HEK293T (cell line): ENCODE data around the gene SCARB1.
A peak's percentile ranks its signal among the peaks of the same experiment; 100 is the strongest.

Experiments
- CTCF ChIA-PET: fragments of 350-600 bp; formaldehyde crosslinking; extraction: SDS; loops from one replicate; lab custom pipeline; 2021; ENCODE audit warnings: antibody characterized with exemption, inconsistent platforms; lab: Yijun Ruan, JAX
- POLR2A ChIA-PET: fragments of 350-600 bp; formaldehyde crosslinking; extraction: SDS; loops from one replicate; lab custom pipeline; 2020; ENCODE audit warnings: antibody characterized with exemption, inconsistent platforms; lab: Yijun Ruan, JAX
- DNase-seq: peaks from one replicate; pipeline ENCODE4 v3.0.0; 2012; ENCODE audit warnings: mixed read lengths; ENCODE audit errors: extremely low spot score
- ARNT ChIP-seq: fragments of 450-650 bp; IDR thresholded peaks from 2 replicates; pipeline ENCODE4 v1.6.1; 2017; ENCODE audit warnings: mild to moderate bottlenecking
- BHLHE40 ChIP-seq: fragments of 450-650 bp; IDR thresholded peaks from 2 replicates; pipeline ENCODE4 v1.6.1; 2016; ENCODE audit warnings: mild to moderate bottlenecking, moderate library complexity, borderline replicate concordance
- CTBP1 ChIP-seq: fragments of 450-650 bp; IDR thresholded peaks from 2 replicates; pipeline ENCODE4 v1.6.1; 2016; ENCODE audit warnings: borderline replicate concordance
- ELF4 ChIP-seq: fragments of 450-650 bp; IDR thresholded peaks from 2 replicates; pipeline ENCODE4 v1.6.1; 2017; ENCODE audit warnings: antibody characterized with exemption
- FOXA1 ChIP-seq: fragments of 450-650 bp; IDR thresholded peaks from 2 replicates; pipeline ENCODE4 v1.6.1; 2016; ENCODE audit warnings: mild to moderate bottlenecking
- FOXK2 ChIP-seq: fragments of 450-650 bp; IDR thresholded peaks from 2 replicates; pipeline ENCODE4 v1.6.1; 2016; ENCODE audit warnings: mild to moderate bottlenecking
- FOXM1 ChIP-seq: fragments of 450-650 bp; IDR thresholded peaks from 2 replicates; pipeline ENCODE4 v1.6.1; 2017; ENCODE audit warnings: mild to moderate bottlenecking, borderline replicate concordance
- HDGF ChIP-seq: fragments of 450-650 bp; IDR thresholded peaks from 2 replicates; pipeline ENCODE4 v1.6.1; 2017; ENCODE audit warnings: antibody characterized with exemption, borderline replicate concordance
- L3MBTL2 ChIP-seq: fragments of 450-650 bp; conservative IDR thresholded peaks from 2 replicates; pipeline ENCODE4 v1.6.1; 2016; ENCODE audit warnings: mild to moderate bottlenecking
- LEF1 ChIP-seq: fragments of 450-650 bp; IDR thresholded peaks from 2 replicates; pipeline ENCODE4 v1.6.1; 2017; ENCODE audit warnings: mild to moderate bottlenecking, borderline replicate concordance
- NFRKB ChIP-seq: fragments of 450-650 bp; IDR thresholded peaks from 2 replicates; pipeline ENCODE4 v1.6.1; 2016; ENCODE audit warnings: mild to moderate bottlenecking, moderate library complexity
- TARDBP ChIP-seq: fragments of 450-650 bp; IDR thresholded peaks from 2 replicates; pipeline ENCODE4 v1.6.1; 2016
- ZNF384 ChIP-seq: fragments of 450-650 bp; IDR thresholded peaks from 2 replicates; pipeline ENCODE4 v1.6.1; 2016
- TF ChIP-seq, protein P1 (sequence below): fragments of 450-650 bp; IDR thresholded peaks from 2 replicates; pipeline ENCODE4 v1.6.1; 2016

Gene SCARB1

GRCh38 chr12:124765581-124766489, 97.8 kb downstream of the SCARB1 start:
- TF ChIP-seq CTBP1 (no peak), ZNF384 (no peak), BHLHE40 (no peak)
- DNase-seq = no peak
- ChIA-PET CTCF (interaction anchor here (0.6 to 1.1 kb wide), 4 partner anchors 67 to 419 kb away, joined by 3 to 5 read pairs (median 4); no protein-coding TSS in a partner anchor), POLR2A (no interaction called here)

DNA sequence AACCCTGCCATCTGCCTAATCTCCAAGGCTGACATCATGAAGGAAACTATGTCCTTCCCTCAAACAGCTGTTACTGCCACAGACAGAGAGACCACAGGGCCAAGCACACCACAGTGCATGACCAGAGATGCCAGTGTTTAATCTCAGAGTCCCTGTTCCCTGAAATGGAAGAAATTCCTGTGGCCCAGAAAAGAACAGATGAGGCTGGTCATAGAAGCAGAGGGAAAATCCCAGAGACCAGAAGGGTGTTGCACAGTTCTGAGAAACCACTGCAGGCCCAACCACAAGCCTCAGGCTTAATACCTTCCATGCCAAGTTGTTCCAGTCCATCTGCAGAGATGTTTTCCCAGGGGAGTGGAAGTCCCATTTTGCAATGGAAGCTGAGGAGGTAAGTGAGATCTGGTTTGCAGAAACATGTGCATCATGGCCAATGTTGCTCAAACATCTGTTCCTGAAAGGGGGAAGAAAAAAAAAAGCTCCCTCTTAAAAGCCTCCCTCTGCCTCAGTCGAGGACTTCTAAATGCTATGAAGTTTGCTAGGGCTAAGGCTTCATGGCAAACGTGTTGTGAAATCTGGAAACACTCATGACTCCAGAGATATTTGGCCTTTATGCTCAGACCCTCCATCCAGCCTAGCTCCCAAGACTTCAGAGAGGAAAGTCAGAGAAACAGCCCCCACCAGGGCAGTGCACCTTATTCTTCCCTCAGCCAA, 98.6 kb downstream of the SCARB1 start:
- TF ChIP-seq FOXA1 = no peak
- TF ChIP-seq, protein P1, sequence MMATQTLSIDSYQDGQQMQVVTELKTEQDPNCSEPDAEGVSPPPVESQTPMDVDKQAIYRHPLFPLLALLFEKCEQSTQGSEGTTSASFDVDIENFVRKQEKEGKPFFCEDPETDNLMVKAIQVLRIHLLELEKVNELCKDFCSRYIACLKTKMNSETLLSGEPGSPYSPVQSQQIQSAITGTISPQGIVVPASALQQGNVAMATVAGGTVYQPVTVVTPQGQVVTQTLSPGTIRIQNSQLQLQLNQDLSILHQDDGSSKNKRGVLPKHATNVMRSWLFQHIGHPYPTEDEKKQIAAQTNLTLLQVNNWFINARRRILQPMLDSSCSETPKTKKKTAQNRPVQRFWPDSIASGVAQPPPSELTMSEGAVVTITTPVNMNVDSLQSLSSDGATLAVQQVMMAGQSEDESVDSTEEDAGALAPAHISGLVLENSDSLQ = no peak
- no peak for TF ChIP-seq ELF4
- no peak for TF ChIP-seq FOXM1
- DNase-seq = no peak
- CTCF ChIA-PET = interaction anchor here (0.7 to 1.1 kb wide), 4 partner anchors 10 to 83 kb away, joined by 3 to 8 read pairs (median 4); no protein-coding TSS in a partner anchor
- POLR2A ChIA-PET = no interaction called here

- no peak for DNase-seq
- ChIA-PET CTCF (interaction anchor here (0.9 to 1.0 kb wide), 2 partner anchors 9 to 34 kb away, joined by 3 to 8 read pairs; no protein-coding TSS in a partner anchor), POLR2A (no interaction called here)
- TF ChIP-seq L3MBTL2 (0 out of 2 replicates have a peak, but pooled peaks have one; percentile 20), NFRKB (no peak), CTBP1 (no peak), ELF4 (no peak)
Measured at GRCh38 chr12:124764451-124764850, 99.2 kb downstream of the SCARB1 start.

DNA sequence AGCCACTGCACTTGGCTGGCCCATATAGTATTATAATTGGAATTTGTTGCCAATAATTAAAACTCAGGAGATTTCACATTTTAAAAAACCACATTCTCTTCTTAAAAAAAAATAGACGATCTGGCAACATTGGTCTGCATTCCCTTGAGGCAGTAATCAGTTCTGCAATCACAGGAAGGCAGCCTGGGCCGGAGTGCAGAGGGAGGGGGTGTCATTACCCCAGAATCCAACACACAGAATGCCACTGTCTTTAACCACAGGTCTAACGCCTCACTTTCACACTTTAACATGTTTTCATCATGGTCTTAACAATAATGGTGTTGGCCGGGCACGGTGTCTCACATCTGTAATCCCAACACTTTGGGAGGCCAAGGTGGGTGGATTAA, 100.1 kb downstream of the SCARB1 start:
- no peak for TF ChIP-seq LEF1
- TF ChIP-seq FOXA1 = no peak
- no peak for TF ChIP-seq CTBP1
- TF ChIP-seq, protein P1 = no peak
- TF ChIP-seq FOXM1 = no peak
- TF ChIP-seq FOXK2 = no peak
- no peak for TF ChIP-seq NFRKB
- no peak for TF ChIP-seq ELF4
- TF ChIP-seq HDGF = no peak
- no peak for TF ChIP-seq BHLHE40
- no peak for TF ChIP-seq TARDBP
- POLR2A ChIA-PET = no interaction called here
- no peak for DNase-seq
- CTCF ChIA-PET = no interaction called here

GRCh38 chr12:124762791-124763593, 100.7 kb downstream of the SCARB1 start:
- POLR2A ChIA-PET = interaction anchor here (1.2 kb wide), 1 partner anchor 14 kb away, joined by 3 read pairs; no protein-coding TSS in a partner anchor
- CTCF ChIA-PET = interaction anchor here (1.5 kb wide), 1 partner anchor 9 kb away, joined by 4 read pairs; no protein-coding TSS in a partner anchor
- no peak for DNase-seq
- TF ChIP-seq HDGF = no peak
- TF ChIP-seq FOXK2 = no peak
- TF ChIP-seq, protein P1 = no peak
- no peak for TF ChIP-seq FOXM1
- TF ChIP-seq BHLHE40 = no peak
- TF ChIP-seq ARNT = no peak
- no peak for TF ChIP-seq CTBP1
- TF ChIP-seq LEF1 = no peak
- TF ChIP-seq L3MBTL2 = no peak

DNA sequence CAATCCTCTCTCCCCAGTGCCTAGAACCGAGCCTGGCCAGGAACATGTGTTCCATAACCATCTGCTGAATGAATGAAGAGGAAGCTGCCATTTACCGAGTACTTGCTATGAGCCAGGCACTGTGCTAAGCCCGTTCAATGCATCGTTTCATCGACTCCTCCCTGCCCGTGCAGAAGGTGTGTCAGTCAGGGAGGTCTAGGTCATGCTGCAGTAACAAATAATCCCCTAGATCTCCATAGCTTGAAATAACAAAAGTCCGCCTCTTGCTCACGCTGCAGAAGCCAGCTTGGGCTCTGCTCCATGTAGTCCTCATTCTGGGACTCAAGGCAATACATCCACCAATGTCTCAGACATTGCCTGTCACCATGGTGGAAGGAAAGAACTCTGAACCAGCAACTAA, 101.3 kb downstream of the SCARB1 start:
- TF ChIP-seq L3MBTL2 = no peak
- ChIA-PET POLR2A (interaction anchor here (1.2 kb wide), 1 partner anchor 13 kb away, joined by 3 read pairs; no protein-coding TSS in a partner anchor), CTCF (interaction anchor here (0.7 to 1.5 kb wide), 3 partner anchors 9 to 178 kb away, joined by 3 to 5 read pairs (median 4); no protein-coding TSS in a partner anchor)
- DNase-seq = no peak
